ENCODE measurements around the gene COL5A2.

COL5A2 gene

DNA sequence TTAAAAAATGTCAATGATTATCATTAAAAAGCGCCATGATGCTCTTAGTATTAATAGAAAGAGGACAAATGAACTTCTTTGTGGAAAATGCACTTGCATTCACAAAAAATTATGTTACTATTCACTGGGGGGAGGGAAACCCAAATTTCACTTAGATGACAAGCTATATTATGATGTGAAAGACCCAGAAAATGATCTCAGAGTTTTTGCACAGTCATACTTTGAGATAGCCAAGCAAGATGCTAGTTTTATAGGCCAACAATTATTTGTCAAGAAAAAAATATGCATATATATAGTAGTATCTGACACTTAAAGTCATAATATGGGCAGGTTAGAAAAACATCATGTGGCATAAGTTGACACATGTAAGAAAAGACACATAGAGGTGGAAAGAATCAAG, 31.6 kb downstream of the COL5A2 start:
- Histone ChIP-seq H3K9me3 (ENCODE audit: control insufficient read depth, insufficient read depth, low read depth, low read length) (no peaks in the 10 kb centered on the region), H3K27me3 (ENCODE audit: control insufficient read depth, insufficient read depth, low read length) (no peaks in the 10 kb centered on the region), H3K9ac (ENCODE audit: low read length) (no peak overlapping the region), H3K4me1 (ENCODE audit: control insufficient read depth, insufficient read depth, low read length) (peaks cover 6% of the 10 kb centered on the region; the same call in 1 of the 2 replicates), H3K36me3 (ENCODE audit: control insufficient read depth, insufficient read depth, low read length) (no peaks in the 10 kb centered on the region), H3K4me3 (ENCODE audit: low read depth, low read length) (no peak overlapping the region), H3K27ac (ENCODE audit: low read depth, low read length) (no peak overlapping the region)

DNA sequence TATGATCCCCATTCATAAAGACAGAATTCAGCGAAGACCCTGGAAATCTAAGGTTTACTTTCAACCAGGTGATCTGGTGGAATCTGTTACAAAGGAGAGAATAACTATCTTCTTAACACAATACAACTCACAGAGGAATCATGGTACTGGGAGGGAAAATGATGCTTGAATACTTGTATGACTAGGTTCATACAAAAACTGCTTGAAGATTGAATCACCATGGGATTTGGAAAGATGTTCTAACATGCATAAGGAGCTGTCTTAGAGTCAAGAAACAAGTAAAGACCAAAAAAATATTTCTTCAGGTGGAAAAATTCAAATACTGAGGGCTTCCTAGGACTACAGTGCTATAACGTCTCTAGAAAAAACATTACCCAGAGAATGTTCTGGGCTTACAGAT, 32.2 kb downstream of the COL5A2 start:
- Histone ChIP-seq H3K4me3 (ENCODE audit: low read depth, low read length) (no peak overlapping the region), H3K9me3 (ENCODE audit: control insufficient read depth, insufficient read depth, low read depth, low read length) (no peaks in the 10 kb centered on the region), H3K36me3 (ENCODE audit: control insufficient read depth, insufficient read depth, low read length) (no peaks in the 10 kb centered on the region), H3K27me3 (ENCODE audit: control insufficient read depth, insufficient read depth, low read length) (no peaks in the 10 kb centered on the region), H3K27ac (ENCODE audit: low read depth, low read length) (no peak overlapping the region), H3K4me1 (ENCODE audit: control insufficient read depth, insufficient read depth, low read length) (peaks cover 6% of the 10 kb centered on the region; the same call in 1 of the 2 replicates), H3K9ac (ENCODE audit: low read length) (no peak overlapping the region)

DNA sequence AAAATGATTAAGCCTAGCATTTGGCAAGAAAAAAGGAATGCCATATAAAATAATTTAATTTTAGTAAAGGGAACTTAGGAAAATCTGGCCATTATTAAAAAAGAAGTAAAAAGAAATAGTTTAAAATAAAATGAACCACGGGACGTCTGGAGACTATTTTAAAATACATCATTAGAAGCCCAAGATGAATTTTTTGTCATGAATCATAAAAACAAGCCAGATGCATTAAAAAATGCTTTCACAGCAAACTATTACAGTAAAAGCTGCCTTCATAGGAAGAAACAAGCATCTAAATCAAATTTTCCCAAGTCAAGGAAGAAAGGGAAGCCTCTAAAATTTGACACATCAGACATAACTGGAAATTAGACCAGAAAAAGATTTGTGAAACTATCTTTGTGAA, 33.0 kb downstream of the COL5A2 start:
- no peak overlapping the region for H3K9ac ChIP-seq (ENCODE audit: low read length)

DNA sequence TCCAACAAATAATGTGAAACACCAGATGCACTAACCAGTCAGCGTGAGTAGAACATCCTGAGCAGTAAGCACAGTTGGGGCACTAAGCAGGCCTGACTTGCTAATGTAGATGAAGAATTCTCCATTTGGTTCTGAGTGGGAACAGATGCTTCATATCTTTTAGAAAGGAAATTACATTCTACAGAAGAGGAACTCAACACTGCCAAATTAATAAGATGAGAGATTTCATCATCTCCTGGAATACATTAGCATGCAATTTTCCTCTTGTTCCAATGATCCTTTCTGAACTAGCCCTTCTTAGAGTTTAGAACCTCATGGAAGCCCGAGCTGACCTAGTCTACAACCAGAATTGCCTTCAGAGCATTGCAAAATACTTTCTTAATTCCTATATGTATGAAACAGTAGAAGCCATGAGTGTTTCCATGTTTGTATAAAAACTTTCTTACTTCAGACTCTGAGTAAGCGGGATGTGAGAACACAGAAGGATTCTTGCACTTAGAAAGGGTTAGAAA, 34.8 kb downstream of the COL5A2 start:
- Histone ChIP-seq H3K4me3 (ENCODE audit: low read depth, low read length) (no peak overlapping the region), H3K27ac (ENCODE audit: low read depth, low read length) (no peak overlapping the region), H3K9ac (ENCODE audit: low read length) (no peak overlapping the region), H3K4me1 (ENCODE audit: control insufficient read depth, insufficient read depth, low read length) (peaks cover 6% of the 10 kb centered on the region; the same call in 1 of the 2 replicates), H3K36me3 (ENCODE audit: control insufficient read depth, insufficient read depth, low read length) (no peaks in the 10 kb centered on the region), H3K27me3 (ENCODE audit: control insufficient read depth, insufficient read depth, low read length) (no peaks in the 10 kb centered on the region), H3K9me3 (ENCODE audit: control insufficient read depth, insufficient read depth, low read depth, low read length) (no peaks in the 10 kb centered on the region)

More for the DNA sequence above, 33.0 kb downstream of the COL5A2 start:
- Histone ChIP-seq H3K27ac (ENCODE audit: low read depth, low read length) (no peak overlapping the region), H3K27me3 (ENCODE audit: control insufficient read depth, insufficient read depth, low read length) (no peaks in the 10 kb centered on the region), H3K36me3 (ENCODE audit: control insufficient read depth, insufficient read depth, low read length) (no peaks in the 10 kb centered on the region), H3K4me1 (ENCODE audit: control insufficient read depth, insufficient read depth, low read length) (peaks cover 6% of the 10 kb centered on the region; the same call in 1 of the 2 replicates), H3K4me3 (ENCODE audit: low read depth, low read length) (no peak overlapping the region), H3K9me3 (ENCODE audit: control insufficient read depth, insufficient read depth, low read depth, low read length) (no peaks in the 10 kb centered on the region)

DNA sequence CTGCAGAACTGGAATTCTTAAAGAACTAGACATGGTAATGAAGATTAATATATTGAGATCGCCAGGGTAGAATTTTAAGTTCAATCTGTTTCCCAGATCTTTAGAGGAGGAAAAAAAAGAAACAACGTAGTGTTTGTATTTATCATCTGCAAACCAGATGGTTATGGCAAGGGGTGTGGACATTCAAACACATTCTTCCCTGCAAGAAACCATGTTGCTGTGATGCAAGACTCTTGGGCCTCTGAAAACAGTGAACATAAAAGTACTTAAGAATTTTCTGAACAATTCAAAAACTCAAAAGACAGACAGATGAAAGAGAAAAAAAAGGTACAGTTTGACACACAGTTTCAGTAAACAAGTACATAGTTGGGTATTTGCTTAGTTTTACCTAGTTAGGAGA, 35.6 kb downstream of the COL5A2 start:
- Histone ChIP-seq H3K4me3 (ENCODE audit: low read depth, low read length) (no peak overlapping the region), H3K27ac (ENCODE audit: low read depth, low read length) (no peak overlapping the region), H3K9ac (ENCODE audit: low read length) (no peak overlapping the region), H3K4me1 (ENCODE audit: control insufficient read depth, insufficient read depth, low read length) (peaks cover 6% of the 10 kb centered on the region; the same call in 1 of the 2 replicates), H3K9me3 (ENCODE audit: control insufficient read depth, insufficient read depth, low read depth, low read length) (no peaks in the 10 kb centered on the region), H3K27me3 (ENCODE audit: control insufficient read depth, insufficient read depth, low read length) (no peaks in the 10 kb centered on the region), H3K36me3 (ENCODE audit: control insufficient read depth, insufficient read depth, low read length) (no peaks in the 10 kb centered on the region)

DNA sequence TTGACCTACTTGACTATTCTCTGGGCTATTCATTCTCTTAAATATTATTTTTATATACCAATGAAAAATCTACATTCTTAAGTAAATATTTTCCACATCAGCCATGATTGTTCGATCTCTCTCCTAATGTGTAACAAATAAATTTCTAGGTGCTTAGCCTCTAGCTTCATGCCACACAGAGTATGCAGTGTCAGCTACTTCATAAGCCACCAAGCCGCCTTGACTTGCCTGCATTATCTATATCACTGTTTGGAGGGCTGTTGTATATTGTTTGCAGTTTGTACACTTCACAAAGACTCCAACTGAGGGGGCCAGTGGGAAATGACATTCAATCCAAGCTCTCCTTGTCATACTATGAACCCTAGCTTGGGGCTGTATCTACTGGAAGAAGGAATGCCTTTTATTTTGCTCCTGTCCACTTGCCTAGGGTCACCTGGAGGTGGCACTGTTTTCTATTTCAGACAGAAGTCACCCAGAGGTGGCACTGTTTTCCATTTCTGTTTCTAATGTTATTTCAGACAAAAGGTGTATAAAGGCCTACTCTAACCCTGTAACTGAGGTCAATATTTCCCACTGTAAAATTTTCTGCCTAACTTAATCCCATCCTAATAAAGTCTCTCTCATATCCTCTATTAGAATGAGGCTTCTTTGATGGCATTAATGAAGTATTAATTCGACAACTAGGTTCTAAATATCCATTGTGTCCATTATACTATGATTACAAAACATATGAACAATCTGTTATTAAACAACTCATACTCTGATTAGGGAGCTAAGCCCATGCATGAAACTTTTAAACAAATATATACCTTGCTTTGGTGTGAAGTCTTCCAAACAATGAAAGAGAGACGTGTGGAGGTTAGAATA, 36.4 kb downstream of the COL5A2 start:
- no peaks in the 10 kb centered on the region for H3K36me3 ChIP-seq (ENCODE audit: control insufficient read depth, insufficient read depth, low read length)
- H3K27me3 ChIP-seq (ENCODE audit: control insufficient read depth, insufficient read depth, low read length) = no peaks in the 10 kb centered on the region
- no peaks in the 10 kb centered on the region for H3K9me3 ChIP-seq (ENCODE audit: control insufficient read depth, insufficient read depth, low read depth, low read length)
- H3K4me1 ChIP-seq (ENCODE audit: control insufficient read depth, insufficient read depth, low read length) = peaks cover 6% of the 10 kb centered on the region; the same call in 1 of the 2 replicates
- H3K9ac ChIP-seq (ENCODE audit: low read length) = no peak overlapping the region
- no peak overlapping the region for H3K27ac ChIP-seq (ENCODE audit: low read depth, low read length)
- no peak overlapping the region for H3K4me3 ChIP-seq (ENCODE audit: low read depth, low read length)

DNA sequence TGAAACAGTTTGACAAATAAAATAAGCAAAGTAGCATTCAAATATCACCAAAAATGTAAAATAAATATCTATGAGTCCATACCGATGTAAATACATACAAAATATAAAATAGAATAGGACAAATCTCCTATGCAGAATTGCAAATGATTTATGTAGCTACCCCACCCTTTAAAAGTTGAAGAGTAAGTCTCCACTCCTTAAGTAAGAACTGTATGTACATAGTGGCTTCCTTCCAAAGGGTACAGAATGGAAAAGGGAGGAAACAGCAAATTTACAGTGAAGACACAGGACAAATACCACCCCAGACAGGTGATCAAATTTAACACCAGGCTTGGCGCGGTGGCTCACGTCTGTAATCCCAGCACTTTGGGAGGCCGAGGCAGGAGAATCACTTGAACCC, 40.8 kb downstream of the COL5A2 start:
- no peaks in the 10 kb centered on the region for H3K36me3 ChIP-seq (ENCODE audit: control insufficient read depth, insufficient read depth, low read length)
- H3K27ac ChIP-seq (ENCODE audit: low read depth, low read length) = no peak overlapping the region
- no peaks in the 10 kb centered on the region for H3K9me3 ChIP-seq (ENCODE audit: control insufficient read depth, insufficient read depth, low read depth, low read length)
- no peaks in the 10 kb centered on the region for H3K27me3 ChIP-seq (ENCODE audit: control insufficient read depth, insufficient read depth, low read length)
- no peak overlapping the region for H3K9ac ChIP-seq (ENCODE audit: low read length)
- no peaks in the 10 kb centered on the region; the same call in 1 of the 2 replicates for H3K4me1 ChIP-seq (ENCODE audit: control insufficient read depth, insufficient read depth, low read length)
- H3K4me3 ChIP-seq (ENCODE audit: low read depth, low read length) = no peak overlapping the region

DNA sequence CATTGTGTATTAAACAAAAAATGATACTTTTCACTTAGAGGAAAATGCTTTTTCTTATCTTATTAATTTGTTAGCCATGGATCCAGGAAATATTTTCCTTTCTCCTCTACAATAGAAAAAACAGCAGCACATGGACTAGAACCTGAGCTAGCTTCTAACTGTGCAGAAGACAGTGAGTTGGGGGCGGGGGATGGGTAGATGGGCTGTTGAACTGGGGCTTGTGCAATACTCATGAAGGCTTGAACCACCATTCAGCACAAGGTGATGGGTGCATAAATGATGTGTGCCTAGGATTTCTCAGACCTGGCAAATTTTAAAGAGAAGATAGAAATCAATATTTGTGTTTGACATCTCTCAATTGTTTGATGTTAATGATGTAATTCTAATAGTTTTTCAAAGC, 42.0 kb downstream of the COL5A2 start:
- Histone ChIP-seq H3K9ac (ENCODE audit: low read length) (no peak overlapping the region), H3K27me3 (ENCODE audit: control insufficient read depth, insufficient read depth, low read length) (no peaks in the 10 kb centered on the region), H3K36me3 (ENCODE audit: control insufficient read depth, insufficient read depth, low read length) (no peaks in the 10 kb centered on the region), H3K4me1 (ENCODE audit: control insufficient read depth, insufficient read depth, low read length) (no peaks in the 10 kb centered on the region), H3K9me3 (ENCODE audit: control insufficient read depth, insufficient read depth, low read depth, low read length) (no peaks in the 10 kb centered on the region), H3K27ac (ENCODE audit: low read depth, low read length) (no peak overlapping the region), H3K4me3 (ENCODE audit: low read depth, low read length) (no peak overlapping the region)

DNA sequence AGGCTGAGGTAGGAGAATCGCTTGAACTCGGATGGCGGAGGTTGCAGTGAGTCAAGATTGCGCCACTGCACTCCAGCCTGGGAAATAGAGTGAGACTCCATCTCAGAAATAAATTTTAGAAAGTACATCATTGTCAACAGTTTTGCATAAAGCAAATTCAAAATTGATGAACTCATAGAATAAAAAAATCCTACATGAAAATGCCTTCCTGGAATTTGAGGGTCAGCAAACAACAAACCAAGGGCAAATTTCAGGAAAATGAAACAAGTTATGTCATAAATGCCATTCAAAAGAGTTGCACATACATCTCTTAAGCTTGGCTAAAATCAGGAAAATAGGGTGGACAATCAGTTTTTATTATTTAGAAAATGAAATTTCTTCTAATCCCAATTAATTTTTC, 45.1 kb downstream of the COL5A2 start:
- Histone ChIP-seq H3K4me3 (ENCODE audit: low read depth, low read length) (no peak overlapping the region), H3K9ac (ENCODE audit: low read length) (no peak overlapping the region), H3K9me3 (ENCODE audit: control insufficient read depth, insufficient read depth, low read depth, low read length) (no peaks in the 10 kb centered on the region), H3K36me3 (ENCODE audit: control insufficient read depth, insufficient read depth, low read length) (no peaks in the 10 kb centered on the region), H3K27ac (ENCODE audit: low read depth, low read length) (no peak overlapping the region), H3K27me3 (ENCODE audit: control insufficient read depth, insufficient read depth, low read length) (no peaks in the 10 kb centered on the region), H3K4me1 (ENCODE audit: control insufficient read depth, insufficient read depth, low read length) (no peaks in the 10 kb centered on the region)

DNA sequence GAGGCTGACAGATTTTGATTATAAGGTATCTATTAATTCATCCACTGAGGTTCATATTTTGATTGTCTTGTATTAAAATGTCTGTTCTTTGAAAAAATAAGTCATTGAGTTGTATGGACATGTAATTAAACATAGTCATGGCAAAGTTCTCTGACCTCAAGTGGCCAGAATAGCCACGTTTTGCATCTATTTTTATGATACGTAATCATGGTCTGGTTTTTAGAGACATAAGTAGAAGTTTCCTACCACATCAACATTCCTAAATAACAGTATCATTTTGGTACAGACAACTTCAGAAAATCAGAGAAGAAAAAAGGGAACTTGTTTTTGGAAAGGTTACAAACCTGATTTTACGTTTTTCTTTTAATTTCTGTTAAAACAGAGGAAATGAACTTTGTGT, 47.6 kb downstream of the COL5A2 start:
- H3K27ac ChIP-seq (ENCODE audit: low read depth, low read length) = no peak overlapping the region
- H3K9ac ChIP-seq (ENCODE audit: low read length) = no peak overlapping the region
- H3K36me3 ChIP-seq (ENCODE audit: control insufficient read depth, insufficient read depth, low read length) = no peaks in the 10 kb centered on the region
- no peaks in the 10 kb centered on the region for H3K9me3 ChIP-seq (ENCODE audit: control insufficient read depth, insufficient read depth, low read depth, low read length)
- H3K4me1 ChIP-seq (ENCODE audit: control insufficient read depth, insufficient read depth, low read length) = no peaks in the 10 kb centered on the region
- H3K27me3 ChIP-seq (ENCODE audit: control insufficient read depth, insufficient read depth, low read length) = no peaks in the 10 kb centered on the region
- H3K4me3 ChIP-seq (ENCODE audit: low read depth, low read length) = no peak overlapping the region

DNA sequence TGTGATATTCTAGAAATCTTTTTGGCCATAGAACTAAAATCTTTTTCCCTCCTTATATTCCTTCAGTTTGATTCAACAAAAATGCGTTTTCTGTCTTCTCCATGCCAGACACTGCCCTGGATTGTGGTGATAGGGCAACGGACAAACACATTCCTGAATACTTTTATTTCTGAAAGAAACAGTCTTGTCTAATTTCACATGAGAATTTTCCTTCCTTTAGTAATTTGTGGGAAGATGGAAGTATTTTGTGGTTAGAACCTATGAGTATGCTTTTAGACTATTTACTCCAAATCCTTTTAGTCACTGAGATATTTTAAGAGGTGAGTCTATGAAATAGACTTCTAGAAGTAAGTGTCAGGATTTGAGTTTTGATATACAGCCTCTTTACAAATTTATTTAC, 49.6 kb downstream of the COL5A2 start:
- H3K27ac ChIP-seq (ENCODE audit: low read depth, low read length) = no peak overlapping the region
- H3K27me3 ChIP-seq (ENCODE audit: control insufficient read depth, insufficient read depth, low read length) = no peaks in the 10 kb centered on the region
- H3K4me1 ChIP-seq (ENCODE audit: control insufficient read depth, insufficient read depth, low read length) = no peaks in the 10 kb centered on the region
- H3K4me3 ChIP-seq (ENCODE audit: low read depth, low read length) = no peak overlapping the region
- H3K9me3 ChIP-seq (ENCODE audit: control insufficient read depth, insufficient read depth, low read depth, low read length) = no peaks in the 10 kb centered on the region
- H3K36me3 ChIP-seq (ENCODE audit: control insufficient read depth, insufficient read depth, low read length) = no peaks in the 10 kb centered on the region
- no peak overlapping the region for H3K9ac ChIP-seq (ENCODE audit: low read length)
